Measurements from ENCODE around the gene HRAS.

GRCh38 chr11:533586-534395, 1.6 kb downstream of the HRAS start:
- TF ChIP-seq POLR2A (IDR thresholded peaks at IDR 0.05) (no peak), POLR2AphosphoS5 (IDR thresholded peaks at IDR 0.05) (no peak), CTCF (IDR thresholded peaks at IDR 0.05) (no peak), EP300 (IDR thresholded peaks at IDR 0.05) (no peak)

All from upper lobe of left lung (tissue), 4 donors.